ENCODE data around the gene METAP1D.

DNA sequence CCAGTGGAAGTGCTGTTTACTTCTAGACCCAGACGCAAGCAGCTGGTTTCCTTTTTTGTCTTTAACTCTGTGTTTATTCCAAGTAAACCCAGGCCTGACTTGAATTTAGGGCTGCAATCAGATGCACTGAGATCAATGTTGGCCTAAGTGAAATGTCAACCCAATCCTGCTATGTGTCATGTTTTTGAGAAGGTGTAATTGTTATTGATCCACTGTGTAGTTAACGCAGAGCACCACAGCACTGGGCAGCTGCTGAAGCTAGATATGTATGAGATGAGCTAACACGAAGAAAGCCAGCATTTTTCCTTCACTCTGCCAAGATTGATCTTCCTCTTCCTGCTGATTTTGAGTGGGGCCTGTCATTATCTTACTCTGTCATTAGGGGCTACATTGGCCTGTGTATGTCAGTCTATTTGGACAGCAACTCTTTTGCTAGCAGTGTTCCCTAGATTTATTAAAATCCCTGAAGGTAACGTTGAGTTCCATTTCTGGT is 66.7 kb downstream of the METAP1D start:
- no peak for TF ChIP-seq CTCF (IDR thresholded peaks at IDR 0.05)
- TF ChIP-seq EZH2phosphoT487 (IDR thresholded peaks at IDR 0.05): no peak

All from neural progenitor cell (in vitro differentiated cells).